ENCODE data around the gene LSM3.
"Not testable (repeated sequence)": the region's sequence is repeated elsewhere in the genome, so short reads cannot be mapped to it uniquely, and the experiment has no call there.

Gene LSM3

GRCh38 chr3:14222900-14223594 is 44.4 kb downstream of the LSM3 start:
- DNase-seq (ENCODE audit: low spot score), result no peak

GRCh38 chr3:14223595-14223994 is 45.0 kb downstream of the LSM3 start:
- DNase-seq (ENCODE audit: low spot score), result no peak

- no peak for DNase-seq (ENCODE audit: low spot score)
These were observed 46.3 kb downstream of the LSM3 start for GRCh38 chr3:14224895-14225294.

GRCh38 chr3:14225421-14225820 is 46.8 kb downstream of the LSM3 start:
- no peak for DNase-seq (ENCODE audit: low spot score)

- not testable (repeated sequence) for DNase-seq (ENCODE audit: low spot score)
These were observed 47.7 kb downstream of the LSM3 start for GRCh38 chr3:14226351-14226750.

GRCh38 chr3:14227856-14228255 is 49.2 kb downstream of the LSM3 start:
- no peak for DNase-seq (ENCODE audit: low spot score)

GRCh38 chr3:14228681-14229470 is 50.3 kb downstream of the LSM3 start:
- DNase-seq (ENCODE audit: low spot score), result no peak

- DNase-seq (ENCODE audit: low spot score), result not testable (repeated sequence)
These were observed 51.1 kb downstream of the LSM3 start for GRCh38 chr3:14229695-14230094.

GRCh38 chr3:14230729-14231128 is 52.1 kb downstream of the LSM3 start:
- no peak for DNase-seq (ENCODE audit: low spot score)

GRCh38 chr3:14231145-14231990 is 52.8 kb downstream of the LSM3 start:
- DNase-seq (ENCODE audit: low spot score), result no peak

GRCh38 chr3:14231998-14232501 is 53.4 kb downstream of the LSM3 start:
- no peak for DNase-seq (ENCODE audit: low spot score)

GRCh38 chr3:14234251-14235002 is 55.8 kb downstream of the LSM3 start:
- no peak for DNase-seq (ENCODE audit: low spot score)

- DNase-seq (ENCODE audit: low spot score), result no peak
These were observed 56.6 kb downstream of the LSM3 start for GRCh38 chr3:14235003-14235911.

GRCh38 chr3:14235912-14236295 is 57.3 kb downstream of the LSM3 start:
- no peak for DNase-seq (ENCODE audit: low spot score)

- DNase-seq (ENCODE audit: low spot score), result no peak
These were observed 58.3 kb downstream of the LSM3 start for GRCh38 chr3:14236902-14237301.

GRCh38 chr3:14237457-14237856 is 58.8 kb downstream of the LSM3 start:
- no peak for DNase-seq (ENCODE audit: low spot score)

GRCh38 chr3:14238356-14238755 is 59.7 kb downstream of the LSM3 start:
- no peak for DNase-seq (ENCODE audit: low spot score)

GRCh38 chr3:14238930-14239329 is 60.3 kb downstream of the LSM3 start:
- DNase-seq (ENCODE audit: low spot score), result no peak

- DNase-seq (ENCODE audit: low spot score), result no peak
These were observed 61.3 kb downstream of the LSM3 start for GRCh38 chr3:14239940-14240339.

GRCh38 chr3:14240366-14240765 is 61.7 kb downstream of the LSM3 start:
- DNase-seq (ENCODE audit: low spot score), result no peak

GRCh38 chr3:14241716-14242115 is 63.1 kb downstream of the LSM3 start:
- DNase-seq (ENCODE audit: low spot score), result no peak

Data from HuH-7.5 (cell line).